ENCODE results near the gene NR5A1. TPM values are rescaled to one million over a fixed set of nuclear protein-coding genes. Genes with fewer than 3 reads are reported as not detected.

NR5A1 gene
- total RNA-seq, 1 donor from 2014 or later = 1.2 TPM

DNA sequence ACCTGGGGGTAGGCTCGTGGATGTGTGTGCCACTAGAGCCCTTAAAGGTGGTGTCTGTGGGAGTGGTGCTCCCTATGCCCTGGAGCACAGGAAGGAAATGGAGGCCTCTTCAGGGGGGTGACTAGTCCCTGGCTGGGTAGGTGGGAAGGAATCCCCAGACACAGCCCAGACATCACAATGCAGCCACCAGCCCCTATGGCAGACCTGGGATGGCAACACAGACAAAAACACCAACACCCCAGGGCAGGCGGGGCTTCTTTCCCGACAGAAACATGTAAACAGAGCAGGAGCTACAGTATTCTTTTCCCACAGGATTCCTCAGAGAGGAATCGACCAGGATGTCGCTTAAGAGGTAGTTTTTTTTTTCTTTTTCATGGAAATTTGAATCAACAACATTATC lies 10.4 kb upstream of the NR5A1 start:
- Histone ChIP-seq H3K4me3 (no peak overlapping the region), H3K27me3 (no peaks in the 10 kb centered on the region), H3K4me1 (no peaks in the 10 kb centered on the region), H3K27ac (no peak overlapping the region), H3K36me3 (no peaks in the 10 kb centered on the region), H3K9me3 (no peaks in the 10 kb centered on the region)
- TF ChIP-seq, protein P1, sequence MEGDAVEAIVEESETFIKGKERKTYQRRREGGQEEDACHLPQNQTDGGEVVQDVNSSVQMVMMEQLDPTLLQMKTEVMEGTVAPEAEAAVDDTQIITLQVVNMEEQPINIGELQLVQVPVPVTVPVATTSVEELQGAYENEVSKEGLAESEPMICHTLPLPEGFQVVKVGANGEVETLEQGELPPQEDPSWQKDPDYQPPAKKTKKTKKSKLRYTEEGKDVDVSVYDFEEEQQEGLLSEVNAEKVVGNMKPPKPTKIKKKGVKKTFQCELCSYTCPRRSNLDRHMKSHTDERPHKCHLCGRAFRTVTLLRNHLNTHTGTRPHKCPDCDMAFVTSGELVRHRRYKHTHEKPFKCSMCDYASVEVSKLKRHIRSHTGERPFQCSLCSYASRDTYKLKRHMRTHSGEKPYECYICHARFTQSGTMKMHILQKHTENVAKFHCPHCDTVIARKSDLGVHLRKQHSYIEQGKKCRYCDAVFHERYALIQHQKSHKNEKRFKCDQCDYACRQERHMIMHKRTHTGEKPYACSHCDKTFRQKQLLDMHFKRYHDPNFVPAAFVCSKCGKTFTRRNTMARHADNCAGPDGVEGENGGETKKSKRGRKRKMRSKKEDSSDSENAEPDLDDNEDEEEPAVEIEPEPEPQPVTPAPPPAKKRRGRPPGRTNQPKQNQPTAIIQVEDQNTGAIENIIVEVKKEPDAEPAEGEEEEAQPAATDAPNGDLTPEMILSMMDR (IDR thresholded peaks at IDR 0.05) = no peak
- TF ChIP-seq POLR2AphosphoS5 (IDR thresholded peaks at IDR 0.05; ENCODE audit: insufficient read depth in 1 of 2, low read depth in 1 of 2) (no peak), POLR2A (IDR thresholded peaks at IDR 0.05) (no peak)
- DNase-seq (ENCODE audit: extremely low spot score in 2 of 2) = no peak
- intact Hi-C loops (cut with DNase I) = no loop called here

DNA sequence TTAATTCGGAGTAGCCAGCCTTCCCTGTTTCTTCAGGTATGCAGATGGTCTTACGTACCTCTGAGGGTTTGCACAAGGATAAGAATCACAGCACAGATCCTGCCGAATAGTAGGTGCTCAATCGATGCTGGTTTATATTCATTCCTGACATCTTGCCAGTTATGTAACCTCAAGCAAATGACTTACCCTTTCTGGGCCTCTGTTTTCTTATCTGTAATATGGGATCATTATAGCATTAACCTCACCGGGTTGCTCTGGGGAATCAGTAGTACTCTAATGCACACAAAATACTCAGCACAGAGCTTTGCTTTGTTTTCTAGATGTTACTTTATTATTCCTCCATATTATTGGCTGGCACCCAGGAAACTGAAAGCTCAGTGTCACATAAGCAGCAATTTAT lies 7.7 kb upstream of the NR5A1 start:
- H3K36me3 ChIP-seq = no peaks in the 10 kb centered on the region
- no peak overlapping the region for H3K4me3 ChIP-seq
- intact Hi-C loops (cut with DNase I) = no loop called here
- no peaks in the 10 kb centered on the region for H3K9me3 ChIP-seq
- H3K27ac ChIP-seq = no peak overlapping the region
- DNase-seq (ENCODE audit: extremely low spot score in 2 of 2) = no peak
- H3K27me3 ChIP-seq = no peaks in the 10 kb centered on the region
- no peaks in the 10 kb centered on the region for H3K4me1 ChIP-seq
- no peak for TF ChIP-seq POLR2AphosphoS5 (IDR thresholded peaks at IDR 0.05; ENCODE audit: insufficient read depth in 1 of 2, low read depth in 1 of 2)
- TF ChIP-seq, protein P1 (IDR thresholded peaks at IDR 0.05) = no peak
- no peak for TF ChIP-seq POLR2A (IDR thresholded peaks at IDR 0.05)

DNA sequence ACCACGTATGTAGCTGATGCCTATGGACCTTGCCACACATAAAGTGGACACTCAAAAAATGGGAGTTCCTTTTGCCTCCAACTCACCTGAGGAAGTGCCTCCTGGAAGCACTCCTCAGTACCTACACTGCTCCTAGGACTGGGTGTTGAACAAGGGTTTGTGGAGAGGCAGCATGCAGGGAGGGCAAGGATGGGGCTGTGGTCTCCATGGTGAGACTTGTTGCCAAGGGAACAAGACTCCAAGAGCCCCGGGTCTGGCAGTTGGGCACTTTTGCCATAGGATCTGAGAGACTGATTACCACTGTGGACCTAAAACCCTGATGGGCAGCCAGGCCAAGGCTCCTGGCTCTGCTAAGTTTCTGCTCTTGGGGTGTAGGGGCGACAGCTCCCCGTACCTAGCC lies 6.9 kb upstream of the NR5A1 start:
- no peak overlapping the region for H3K4me3 ChIP-seq
- H3K27ac ChIP-seq = no peak overlapping the region
- no peaks in the 10 kb centered on the region for H3K9me3 ChIP-seq
- no peak for DNase-seq (ENCODE audit: extremely low spot score in 2 of 2)
- H3K27me3 ChIP-seq = no peaks in the 10 kb centered on the region
- no peaks in the 10 kb centered on the region for H3K4me1 ChIP-seq
- TF ChIP-seq, protein P1 (IDR thresholded peaks at IDR 0.05) = no peak
- no peak for TF ChIP-seq POLR2A (IDR thresholded peaks at IDR 0.05)
- no peak for TF ChIP-seq POLR2AphosphoS5 (IDR thresholded peaks at IDR 0.05; ENCODE audit: insufficient read depth in 1 of 2, low read depth in 1 of 2)
- intact Hi-C loops (cut with DNase I) = no loop called here
- H3K36me3 ChIP-seq = no peaks in the 10 kb centered on the region

DNA sequence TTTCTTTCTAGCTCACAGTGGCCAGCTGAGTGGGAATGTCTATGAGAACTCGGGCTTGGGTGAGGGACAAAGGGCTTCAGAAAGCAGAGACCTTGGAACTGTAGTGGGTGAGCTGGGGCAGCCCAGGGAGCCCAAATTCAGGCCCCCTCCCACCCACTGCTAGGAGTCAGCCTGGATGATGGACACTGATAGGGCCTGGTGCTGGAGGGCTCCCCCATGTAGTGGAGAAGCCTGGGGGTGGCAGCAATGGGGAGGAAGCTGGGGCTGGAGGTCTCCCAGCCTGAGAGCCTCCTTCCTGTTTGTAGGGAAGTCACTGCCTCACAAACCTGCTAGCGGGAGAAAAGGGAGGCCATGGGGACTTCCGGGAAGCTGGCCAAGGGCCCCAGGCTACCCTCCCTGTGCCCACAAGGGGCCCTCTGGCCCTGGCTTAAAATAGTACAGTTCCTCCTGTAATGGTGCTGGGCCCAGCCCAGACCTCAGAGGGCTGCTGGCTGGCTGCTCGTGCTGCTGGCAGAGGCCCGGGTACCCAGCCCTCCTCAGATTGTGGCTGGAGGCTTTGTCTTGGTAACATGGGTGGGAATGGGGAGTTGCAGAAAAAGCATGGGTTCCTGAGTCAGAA lies 6.3 kb upstream of the NR5A1 start:
- no peaks in the 10 kb centered on the region for H3K36me3 ChIP-seq
- no peak overlapping the region for H3K27ac ChIP-seq
- intact Hi-C loops (cut with DNase I) = no loop called here
- H3K27me3 ChIP-seq = no peaks in the 10 kb centered on the region
- TF ChIP-seq POLR2AphosphoS5 (IDR thresholded peaks at IDR 0.05; ENCODE audit: insufficient read depth in 1 of 2, low read depth in 1 of 2) (no peak), POLR2A (IDR thresholded peaks at IDR 0.05) (no peak)
- TF ChIP-seq, protein P1 (IDR thresholded peaks at IDR 0.05) = no peak
- H3K4me1 ChIP-seq = no peaks in the 10 kb centered on the region
- H3K9me3 ChIP-seq = no peaks in the 10 kb centered on the region
- no peak overlapping the region for H3K4me3 ChIP-seq
- DNase-seq (ENCODE audit: extremely low spot score in 2 of 2) = no peak

DNA sequence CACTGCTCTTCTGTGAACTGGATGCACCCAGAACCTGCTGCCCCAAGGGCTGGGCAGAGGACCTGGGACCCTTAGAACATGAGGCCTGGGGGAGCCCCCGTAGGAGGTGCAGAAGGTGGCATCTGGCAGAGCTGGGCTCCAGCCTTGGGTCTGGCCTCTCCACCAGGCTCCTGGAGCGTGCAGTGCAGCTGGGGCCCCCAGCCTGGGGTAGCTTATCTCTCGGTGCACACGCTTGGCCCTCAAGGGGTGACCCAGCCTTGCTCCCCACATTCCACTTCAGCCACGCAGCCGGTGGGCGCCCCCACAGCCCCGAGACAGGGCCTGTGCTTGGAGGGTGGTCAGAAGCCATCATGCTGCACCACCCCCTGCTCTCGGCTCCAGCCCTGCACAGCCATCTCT lies 5.6 kb upstream of the NR5A1 start:
- no peak for TF ChIP-seq POLR2A (IDR thresholded peaks at IDR 0.05)
- TF ChIP-seq, protein P1 (IDR thresholded peaks at IDR 0.05) = no peak
- TF ChIP-seq POLR2AphosphoS5 (IDR thresholded peaks at IDR 0.05; ENCODE audit: insufficient read depth in 1 of 2, low read depth in 1 of 2) = no peak
- no peak for DNase-seq (ENCODE audit: extremely low spot score in 2 of 2)
- Histone ChIP-seq H3K9me3 (no peaks in the 10 kb centered on the region), H3K4me1 (no peaks in the 10 kb centered on the region), H3K4me3 (no peak overlapping the region), H3K27me3 (no peaks in the 10 kb centered on the region), H3K27ac (no peak overlapping the region), H3K36me3 (no peaks in the 10 kb centered on the region)
- intact Hi-C loops (cut with DNase I) = no loop called here

All from vagina (tissue), 2 donors.